NB4 (cell line): Measurements from ENCODE around the gene PRSS57.

ENCODE experiments used
- DNase-seq: peaks from one replicate; pipeline ENCODE4 v3.0.0; 2010; ENCODE audit warnings: low read depth
- H3K4me3 ChIP-seq: one replicate; pipeline ENCODE4 v1.5.1; 2011; ENCODE audit warnings: mild to moderate bottlenecking, low read depth, low read length, moderate library complexity
- MYC ChIP-seq: IDR thresholded peaks from 2 replicates; pipeline ENCODE4 v1.6.1; 2011; ENCODE audit warnings: low read depth, low read length
- POLR2A ChIP-seq: IDR thresholded peaks from 2 replicates; pipeline ENCODE4 v1.6.1; 2011; ENCODE audit warnings: mild to moderate bottlenecking; ENCODE audit not compliant: insufficient read length; ENCODE audit errors: extremely low read depth
- TF ChIP-seq, protein P1 (sequence below): IDR thresholded peaks from one replicate; pipeline ENCODE4 v1.5.1; 2012; ENCODE audit warnings: low read depth, low read length
- TF ChIP-seq, protein P2 (sequence below): IDR thresholded peaks from 2 replicates; pipeline ENCODE4 v1.6.1; 2011; ENCODE audit warnings: low read depth, low read length

PRSS57 gene

DNA sequence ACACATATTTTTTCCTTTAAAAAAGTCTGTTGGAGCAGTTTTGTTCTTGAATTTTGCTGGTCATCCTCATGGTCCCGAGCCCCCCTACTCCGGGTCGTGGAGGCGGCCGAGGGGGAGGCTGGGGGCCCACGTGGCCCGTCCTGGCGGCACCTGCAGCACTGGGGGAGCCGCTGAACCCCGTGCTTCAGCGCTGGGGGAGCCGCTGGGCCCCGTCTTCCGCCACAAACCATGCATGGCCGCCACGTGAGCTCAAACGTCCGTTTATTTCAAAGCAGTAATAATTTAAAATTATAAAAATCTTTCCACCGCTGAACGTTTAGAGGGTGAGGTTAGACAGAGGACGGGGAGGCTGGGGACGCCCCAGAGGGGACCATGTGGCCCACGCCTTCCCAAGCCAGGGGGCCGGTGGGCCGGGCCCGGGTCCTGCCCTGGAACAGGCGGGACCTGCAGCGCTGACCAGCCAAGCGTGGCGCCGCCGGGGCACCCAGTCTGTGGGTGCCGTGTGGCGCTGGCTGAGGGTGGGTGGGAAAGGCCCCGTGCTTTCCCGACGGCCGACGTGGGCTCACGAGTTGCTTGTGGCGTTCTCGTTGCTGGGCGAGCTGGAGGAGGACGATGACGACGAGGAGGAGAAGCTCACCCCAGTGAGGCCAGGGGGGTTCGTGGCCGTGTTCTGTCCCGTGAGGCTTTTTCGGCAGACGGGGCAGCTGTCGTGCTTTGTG is 47.5 kb downstream of the PRSS57 start:
- TF ChIP-seq MYC (no peak), POLR2A (no peak)
- TF ChIP-seq, protein P1, sequence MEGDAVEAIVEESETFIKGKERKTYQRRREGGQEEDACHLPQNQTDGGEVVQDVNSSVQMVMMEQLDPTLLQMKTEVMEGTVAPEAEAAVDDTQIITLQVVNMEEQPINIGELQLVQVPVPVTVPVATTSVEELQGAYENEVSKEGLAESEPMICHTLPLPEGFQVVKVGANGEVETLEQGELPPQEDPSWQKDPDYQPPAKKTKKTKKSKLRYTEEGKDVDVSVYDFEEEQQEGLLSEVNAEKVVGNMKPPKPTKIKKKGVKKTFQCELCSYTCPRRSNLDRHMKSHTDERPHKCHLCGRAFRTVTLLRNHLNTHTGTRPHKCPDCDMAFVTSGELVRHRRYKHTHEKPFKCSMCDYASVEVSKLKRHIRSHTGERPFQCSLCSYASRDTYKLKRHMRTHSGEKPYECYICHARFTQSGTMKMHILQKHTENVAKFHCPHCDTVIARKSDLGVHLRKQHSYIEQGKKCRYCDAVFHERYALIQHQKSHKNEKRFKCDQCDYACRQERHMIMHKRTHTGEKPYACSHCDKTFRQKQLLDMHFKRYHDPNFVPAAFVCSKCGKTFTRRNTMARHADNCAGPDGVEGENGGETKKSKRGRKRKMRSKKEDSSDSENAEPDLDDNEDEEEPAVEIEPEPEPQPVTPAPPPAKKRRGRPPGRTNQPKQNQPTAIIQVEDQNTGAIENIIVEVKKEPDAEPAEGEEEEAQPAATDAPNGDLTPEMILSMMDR, result no peak
- H3K4me3 ChIP-seq, result no peak overlapping the region
- DNase-seq, result no peak

DNA sequence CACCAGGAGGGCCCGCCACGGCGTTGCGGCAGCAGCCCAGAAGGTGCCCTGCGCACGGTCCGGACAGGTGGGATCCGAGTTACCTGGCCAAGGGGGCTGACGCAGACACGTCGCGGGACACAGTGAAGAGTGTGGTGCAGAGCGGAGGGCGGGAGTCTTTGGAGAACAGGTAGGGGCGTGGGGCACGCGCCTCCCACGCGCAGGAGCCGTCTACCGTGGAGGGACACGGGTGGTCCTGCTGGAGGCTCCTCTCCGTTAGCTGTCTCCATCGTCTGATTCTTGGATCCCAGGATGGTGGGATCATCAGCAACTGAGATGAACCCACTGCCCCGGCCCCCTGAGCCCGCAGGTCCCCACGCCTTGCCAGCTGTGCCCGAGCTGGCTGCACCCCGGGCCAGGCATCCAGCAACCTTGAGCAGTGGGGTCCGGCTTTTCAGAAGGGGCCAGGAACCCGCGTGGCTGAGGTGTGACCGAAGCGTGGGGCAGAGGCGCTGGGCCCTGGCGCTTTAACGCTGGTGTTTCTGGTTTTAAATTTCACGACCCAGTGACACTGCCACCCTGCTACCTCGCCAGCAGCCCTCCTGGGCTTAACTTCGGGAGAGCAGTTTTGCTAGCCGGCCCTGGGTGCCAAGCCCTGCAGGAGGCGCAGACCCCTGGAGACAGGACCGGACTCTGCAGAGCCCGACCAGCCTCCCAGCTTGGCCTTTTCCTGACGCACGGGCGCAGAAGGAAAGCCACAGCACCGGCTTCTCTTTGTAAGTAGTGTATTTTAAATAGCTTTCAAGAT is 48.3 kb downstream of the PRSS57 start:
- TF ChIP-seq POLR2A, result no peak
- TF ChIP-seq, protein P1, result no peak
- TF ChIP-seq, protein P2, sequence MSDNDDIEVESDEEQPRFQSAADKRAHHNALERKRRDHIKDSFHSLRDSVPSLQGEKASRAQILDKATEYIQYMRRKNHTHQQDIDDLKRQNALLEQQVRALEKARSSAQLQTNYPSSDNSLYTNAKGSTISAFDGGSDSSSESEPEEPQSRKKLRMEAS, result no peak
- no peak for TF ChIP-seq MYC
- no peak overlapping the region for H3K4me3 ChIP-seq
- no peak for DNase-seq

DNA sequence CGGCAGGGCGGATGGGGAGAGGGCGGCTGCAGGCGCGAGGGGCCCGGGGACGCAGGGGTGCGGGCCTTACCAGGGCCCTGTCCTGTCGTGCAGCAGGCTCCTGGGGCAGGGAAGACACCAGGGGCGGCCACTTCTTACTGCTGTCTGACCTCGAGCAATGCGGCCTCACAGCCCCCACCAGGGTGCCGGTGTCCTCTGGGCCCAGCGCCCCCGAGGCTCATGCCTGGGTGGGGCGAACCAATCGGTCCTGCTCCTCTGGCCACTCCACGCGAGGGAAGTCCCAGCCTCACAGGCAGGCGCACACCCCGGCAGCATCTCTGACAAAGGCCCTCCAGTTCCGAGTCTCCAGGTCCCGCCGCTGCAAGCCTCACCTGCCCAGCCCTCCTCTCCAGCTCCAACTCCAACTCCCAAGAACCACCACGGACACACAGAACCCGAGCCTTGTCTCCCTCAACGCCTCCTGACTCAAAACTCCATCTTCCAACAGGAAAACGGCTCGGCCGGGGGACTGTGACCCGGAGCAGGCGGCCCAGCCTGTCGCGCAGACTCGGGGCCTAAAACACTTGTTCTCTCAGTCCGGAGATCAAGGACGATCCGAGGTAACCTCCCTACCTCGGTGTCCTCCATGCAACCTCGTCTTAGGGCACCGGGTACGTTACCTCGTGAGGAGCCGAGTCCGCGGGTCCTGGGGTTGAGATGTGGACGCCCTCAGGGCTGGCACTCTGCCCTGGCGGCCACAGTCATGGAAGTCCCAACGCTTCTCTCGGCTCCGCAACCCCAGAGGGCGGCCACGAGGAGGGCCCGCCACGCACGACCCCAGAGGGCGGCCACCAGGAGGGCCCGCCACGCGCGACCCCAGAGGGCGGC is 49.1 kb downstream of the PRSS57 start:
- no peak overlapping the region for H3K4me3 ChIP-seq
- TF ChIP-seq POLR2A (no peak), MYC (no peak)
- TF ChIP-seq, protein P1, result no peak
- TF ChIP-seq, protein P2, result no peak
- DNase-seq, result no peak

DNA sequence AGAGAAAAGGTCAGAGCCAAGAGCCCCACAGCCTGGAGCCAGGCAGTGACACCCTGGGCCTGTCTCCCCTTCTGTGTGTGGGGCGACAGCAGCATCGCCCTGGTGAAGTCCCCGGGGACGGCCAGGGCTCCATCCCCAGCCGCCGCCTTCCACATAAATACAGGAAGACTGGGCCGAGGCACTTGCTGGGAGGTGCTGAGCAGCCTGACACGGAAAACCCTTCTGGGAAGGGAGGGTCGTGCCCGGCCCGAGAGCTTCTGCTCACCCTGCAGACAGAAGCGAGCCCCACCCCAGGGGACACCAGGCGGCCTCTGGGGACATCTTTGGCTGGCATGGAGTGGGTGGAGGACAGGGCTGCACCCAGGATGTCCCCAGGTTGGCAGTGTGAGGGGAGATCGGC is 50.5 kb downstream of the PRSS57 start:
- H3K4me3 ChIP-seq, result no peak overlapping the region
- DNase-seq, result no peak
- TF ChIP-seq MYC (no peak), POLR2A (no peak)
- TF ChIP-seq, protein P2, result no peak
- TF ChIP-seq, protein P1, result no peak

DNA sequence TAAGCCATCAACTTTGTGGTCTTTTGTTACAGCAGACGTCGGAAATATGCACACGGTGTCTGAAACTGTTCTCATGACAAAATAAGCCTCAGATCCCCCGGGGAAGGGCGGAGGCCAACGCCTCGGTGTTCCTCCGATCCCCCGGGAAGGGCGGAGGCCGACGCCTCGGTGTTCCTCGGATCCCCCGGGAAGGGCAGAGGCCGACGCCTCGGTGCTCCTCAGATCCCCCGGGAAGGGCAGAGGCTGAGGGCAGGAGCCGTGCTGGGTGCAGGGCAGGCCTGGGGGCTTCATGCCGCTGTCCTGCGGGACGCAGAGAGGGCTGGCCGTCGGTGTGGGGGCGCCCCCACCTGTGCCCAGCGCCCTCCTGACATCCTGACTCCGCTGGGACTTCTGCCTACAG is 50.9 kb downstream of the PRSS57 start:
- TF ChIP-seq MYC (no peak), POLR2A (no peak)
- TF ChIP-seq, protein P1, result no peak
- TF ChIP-seq, protein P2, result no peak
- no peak for DNase-seq
- H3K4me3 ChIP-seq, result no peak overlapping the region
